SK-N-MC (cell line): ENCODE data around the gene HRH1.

Experiments
- EZH2 ChIP-seq: fragments of 200-600 bp; sonication (generic); IDR thresholded peaks from one replicate; pipeline ENCODE4 v1.6.1; 2017; ENCODE audit warnings: antibody characterized with exemption
- FOXP2 ChIP-seq: optimal IDR thresholded peaks from 2 replicates; pipeline ENCODE3; 2011; ENCODE audit warnings: mild to moderate bottlenecking, moderate library complexity; ENCODE audit not compliant: insufficient read depth; ENCODE audit errors: extremely low read length, control extremely low read depth
- POLR2AphosphoS5 ChIP-seq: IDR thresholded peaks from 2 replicates; pipeline ENCODE4 v1.6.1; 2012; ENCODE audit warnings: mild to moderate bottlenecking, low read depth, low read length, borderline replicate concordance

DNA sequence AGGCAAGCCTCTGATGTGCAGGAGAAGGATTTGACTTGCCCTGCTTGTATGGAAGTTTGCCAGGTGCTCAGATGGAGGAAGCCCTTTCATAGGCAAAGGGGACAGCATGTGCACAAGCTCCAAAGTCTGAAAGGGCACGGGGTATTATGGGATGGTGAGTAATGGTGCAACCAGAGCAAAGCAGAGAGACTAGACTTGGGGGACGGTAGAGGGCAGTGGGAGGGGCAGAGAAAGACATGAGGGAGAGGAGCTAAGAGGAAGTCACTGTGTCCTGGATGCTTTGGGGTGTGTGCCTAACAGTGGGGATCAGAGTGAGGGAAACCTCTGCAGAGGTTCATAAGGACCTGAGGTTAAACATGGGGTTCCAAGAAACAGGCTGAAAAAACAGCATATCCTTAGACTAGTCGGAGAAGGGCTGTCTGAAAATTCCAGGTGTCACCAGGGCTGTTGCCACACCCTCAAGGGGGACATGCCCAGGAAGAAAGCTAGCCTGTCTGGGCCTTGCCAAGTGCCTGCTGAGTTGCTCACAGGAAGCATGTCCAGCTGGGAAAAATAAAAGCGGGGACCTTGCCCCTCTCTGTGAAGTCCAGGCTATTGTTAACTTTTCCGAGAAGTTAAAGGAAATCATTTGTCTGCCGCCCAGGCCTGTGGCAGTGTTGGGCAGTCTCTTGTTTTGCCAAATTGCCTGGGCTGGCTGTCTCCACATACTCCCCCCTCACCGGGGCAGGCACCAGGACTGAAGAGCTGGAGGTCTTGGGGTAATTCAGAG lies 47.1 kb downstream of the HRH1 start:
- TF ChIP-seq POLR2AphosphoS5 (no peak), EZH2 (no peak), FOXP2 (no peak)
